Stimulated activated CD8-positive, alpha-beta memory T cell treated with anti-CD3 and anti-CD28 coated beads, Interleukin-12 subunit alpha, Interleukin-12 subunit beta, amount 100 ng/mL, for 4 hours (primary cell): ENCODE data around the gene TESK1.
"Not testable (repeated sequence)": the region's sequence is repeated elsewhere in the genome, so short reads cannot be mapped to it uniquely, and the experiment has no call there.

Source experiments
- DNase-seq: peaks from one replicate; pipeline ENCODE4 v3.0.0-alpha.2; 2020; ENCODE audit warnings: low read depth

Gene TESK1

DNA sequence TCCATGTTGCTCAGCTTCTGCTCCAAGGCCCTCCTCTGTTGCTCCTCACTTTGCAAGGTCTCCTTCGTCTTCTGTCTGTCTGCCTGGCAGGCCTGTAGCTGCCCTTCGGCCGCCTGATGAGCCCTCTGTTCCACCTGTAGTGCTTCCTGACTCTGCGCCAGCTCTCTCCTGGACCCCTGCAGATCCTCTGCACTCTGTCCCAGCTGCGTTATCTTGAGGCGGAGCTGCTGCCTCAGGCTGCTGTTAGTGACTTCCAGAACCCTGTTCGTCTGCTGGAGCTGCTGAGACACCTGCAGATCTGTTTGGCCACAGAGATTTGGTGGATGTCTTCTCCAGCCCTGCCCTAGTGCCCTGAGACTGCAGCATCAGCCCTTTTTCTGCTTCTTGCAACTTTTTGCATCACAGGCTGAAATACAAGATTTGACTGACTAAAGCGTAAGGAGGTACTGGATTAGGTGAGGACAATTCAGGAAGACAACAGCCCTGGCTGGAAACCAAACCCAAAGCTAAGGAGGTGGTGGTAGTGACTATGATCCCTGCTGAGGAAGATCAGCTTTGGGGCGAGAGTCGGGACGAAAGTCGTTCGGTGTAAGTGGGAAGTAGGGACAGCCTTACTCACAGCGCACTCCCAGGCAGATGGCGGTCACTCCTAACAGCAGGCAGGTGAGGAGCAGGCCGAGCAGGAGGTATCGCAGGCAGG lies 11.1 kb downstream of the TESK1 start:
- no peak for DNase-seq

DNA sequence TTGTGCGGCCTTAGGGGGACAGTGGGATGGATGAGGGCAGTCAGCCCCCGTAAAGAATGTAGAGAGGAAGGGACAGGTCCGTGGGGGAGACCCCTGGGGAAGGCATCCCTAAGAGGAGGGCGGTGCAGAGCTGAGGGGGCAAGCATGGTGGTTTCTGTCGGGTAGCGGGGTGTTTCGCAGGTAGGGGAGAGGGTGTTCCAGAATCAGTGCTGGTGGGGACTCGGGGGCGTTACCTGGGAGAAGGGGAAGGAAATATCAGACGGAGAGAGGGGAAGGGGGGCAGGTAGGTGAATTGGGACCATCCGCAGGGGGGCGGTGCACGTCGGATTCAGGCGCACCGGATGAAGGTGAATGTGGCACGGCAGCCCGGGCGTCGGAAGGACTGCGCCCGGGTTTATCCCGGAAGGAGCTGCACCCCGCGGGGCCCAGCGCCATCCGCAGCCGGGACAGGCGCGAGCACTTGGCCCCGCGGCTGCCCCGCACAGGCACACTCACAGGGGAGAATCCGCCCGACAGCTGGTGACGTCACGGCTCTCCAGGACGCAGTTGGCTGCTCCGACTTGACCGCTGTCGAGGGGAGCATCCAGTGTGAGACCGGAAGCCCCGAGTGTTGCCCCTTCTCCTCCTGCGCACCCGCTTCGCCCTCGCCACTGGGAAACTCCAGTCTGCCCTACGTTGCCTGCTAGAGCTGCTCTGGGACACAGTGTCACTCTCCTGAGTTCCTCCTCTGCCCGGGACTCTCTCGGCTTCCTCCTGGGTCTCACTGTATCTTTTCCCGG lies 11.8 kb downstream of the TESK1 start:
- peak; percentile 56 for DNase-seq

DNA sequence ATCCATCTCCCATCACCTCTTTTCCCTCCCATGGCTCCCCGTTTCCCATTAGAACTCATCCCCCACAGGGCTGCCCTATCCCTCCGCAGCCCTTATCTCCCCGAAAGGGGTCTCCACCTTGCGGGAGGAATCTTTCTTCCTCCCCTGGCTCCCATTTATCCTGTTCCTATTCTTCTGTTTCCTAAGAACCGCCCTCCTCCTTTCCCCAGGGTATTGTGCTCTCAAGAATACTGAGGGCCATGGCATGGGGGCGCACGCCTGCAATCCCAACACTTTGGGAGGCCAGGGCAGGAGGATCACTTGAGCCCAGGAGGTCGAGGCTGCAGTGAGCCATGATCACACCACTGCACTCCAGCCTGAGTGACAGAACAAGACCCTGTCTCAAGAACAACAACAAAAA lies 12.5 kb downstream of the TESK1 start:
- DNase-seq, result no peak

DNA sequence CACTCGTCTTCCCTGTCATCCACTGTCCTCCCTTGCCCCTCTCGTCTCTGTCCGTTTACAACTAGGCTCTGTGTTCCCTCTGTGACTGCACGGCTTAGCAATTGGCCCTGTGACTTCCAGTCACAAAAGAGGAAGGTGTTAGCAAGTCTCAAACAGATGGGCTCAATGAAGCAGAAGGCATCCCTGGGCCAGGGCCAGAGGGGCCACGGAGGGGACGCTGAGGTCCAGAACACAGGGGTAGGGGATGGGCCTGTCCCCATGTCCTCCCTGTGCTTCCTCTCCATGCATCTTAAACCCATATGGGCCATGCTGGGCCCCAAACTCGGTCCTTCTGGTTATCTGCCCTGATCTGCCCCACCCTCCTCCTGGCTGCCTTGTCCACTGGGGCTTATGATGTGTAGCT lies 13.3 kb downstream of the TESK1 start, which contains the start of gene CD72:
Gene CD72, minus strand, starts transcription at position 89 of the 403 bp plus-strand sequence. CDS start 110 bp downstream, outside the sequence.
- DNase-seq, result no peak

- peak; percentile 29 for DNase-seq
Measured at GRCh38 chr9:35618854-35619799, 14.1 kb downstream of the TESK1 start.

DNA sequence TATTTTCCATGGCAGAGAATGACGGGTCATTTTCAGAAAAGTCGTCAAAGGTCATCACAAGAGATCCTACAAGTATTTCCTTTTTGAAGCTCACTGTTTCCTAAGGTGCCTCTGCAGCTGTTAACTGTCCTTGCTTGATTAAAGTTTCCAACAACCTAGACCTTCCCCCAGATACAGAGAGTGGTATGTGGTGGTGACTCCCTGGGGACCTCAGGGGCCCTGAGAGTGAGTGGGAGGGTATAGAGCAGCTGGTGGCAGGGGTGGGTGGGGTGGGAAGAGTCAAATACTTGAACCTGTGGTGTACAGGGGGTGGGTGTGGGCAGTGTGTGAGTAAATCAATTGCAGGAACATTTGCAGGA lies 14.7 kb downstream of the TESK1 start:
- DNase-seq, result no peak

- no peak for DNase-seq
Measured at GRCh38 chr9:35627575-35627974, 22.5 kb downstream of the TESK1 start.

GRCh38 chr9:35628389-35628991 lies 23.4 kb downstream of the TESK1 start:
- no peak for DNase-seq

DNA sequence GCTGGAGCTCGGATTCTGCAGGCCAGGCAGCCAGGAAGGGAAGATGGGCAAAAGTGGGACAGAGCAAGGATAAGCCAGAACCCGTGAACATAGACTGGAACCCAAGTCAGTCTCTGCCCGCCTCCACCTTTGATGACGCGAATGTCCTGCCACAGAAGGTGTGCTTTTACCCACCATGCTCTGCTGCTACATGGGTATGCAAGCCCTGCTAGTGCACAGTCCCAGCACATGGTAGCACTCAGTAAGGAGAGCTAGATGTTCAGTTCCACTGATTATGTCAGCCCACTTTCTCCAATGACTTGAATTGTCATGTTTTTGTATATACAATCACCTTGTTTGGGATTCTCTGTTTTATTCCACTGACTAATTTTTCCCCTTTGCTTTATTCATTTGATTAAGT lies 24.5 kb downstream of the TESK1 start:
- DNase-seq, result no peak

DNA sequence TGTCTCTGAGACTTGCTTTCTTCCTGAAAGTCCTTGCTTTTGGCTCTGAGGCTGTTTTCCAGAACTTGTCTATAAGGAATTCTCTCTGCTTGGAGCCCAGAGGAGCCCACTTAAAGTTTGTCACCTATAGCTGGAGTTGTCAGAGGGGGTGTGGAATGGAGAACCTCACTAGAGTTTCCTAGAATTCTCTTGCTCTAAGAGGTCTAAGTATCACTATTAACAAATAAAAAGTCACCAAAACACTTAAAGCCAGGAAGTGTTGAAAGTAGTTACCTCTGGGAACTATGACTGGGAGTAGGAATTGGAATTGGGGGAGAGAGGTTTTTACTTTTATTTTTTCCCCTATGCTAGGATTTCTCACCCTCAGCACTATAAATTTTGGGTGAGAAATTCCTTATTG lies 30.7 kb downstream of the TESK1 start:
- no peak for DNase-seq

GRCh38 chr9:35636135-35636876 lies 31.2 kb downstream of the TESK1 start:
- DNase-seq, result no peak

GRCh38 chr9:35636877-35637246 lies 31.8 kb downstream of the TESK1 start:
- not testable (repeated sequence) for DNase-seq

DNA sequence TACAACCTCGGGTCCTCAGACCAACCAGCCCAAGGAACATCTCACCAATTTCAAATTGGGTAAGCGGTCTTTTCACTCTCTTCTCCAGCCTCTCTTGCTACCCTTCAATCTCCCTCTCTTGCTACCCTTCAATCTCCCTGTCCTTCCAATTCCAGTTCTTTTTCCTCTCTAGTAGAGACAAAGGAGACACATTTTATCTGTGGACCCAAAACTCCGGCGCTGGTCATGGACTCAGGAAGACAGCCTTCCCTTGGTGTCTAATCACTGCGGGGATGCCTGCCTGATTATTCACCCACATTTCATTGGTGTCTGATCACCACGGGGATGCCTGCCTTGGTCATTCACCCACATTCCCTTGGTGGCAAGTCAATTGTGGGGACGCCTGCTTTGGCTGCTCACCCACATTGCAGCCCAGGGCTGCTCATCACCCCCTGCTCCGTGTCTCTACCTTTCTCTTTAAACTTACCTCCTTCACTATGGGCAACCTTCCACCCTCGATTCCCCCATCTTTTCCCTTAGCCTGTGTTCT lies 32.4 kb downstream of the TESK1 start:
- not testable (repeated sequence) for DNase-seq

- DNase-seq, result not testable (repeated sequence)
Measured at GRCh38 chr9:35638751-35639150, 33.7 kb downstream of the TESK1 start.

GRCh38 chr9:35639225-35639624 lies 34.2 kb downstream of the TESK1 start:
- not testable (repeated sequence) for DNase-seq

DNA sequence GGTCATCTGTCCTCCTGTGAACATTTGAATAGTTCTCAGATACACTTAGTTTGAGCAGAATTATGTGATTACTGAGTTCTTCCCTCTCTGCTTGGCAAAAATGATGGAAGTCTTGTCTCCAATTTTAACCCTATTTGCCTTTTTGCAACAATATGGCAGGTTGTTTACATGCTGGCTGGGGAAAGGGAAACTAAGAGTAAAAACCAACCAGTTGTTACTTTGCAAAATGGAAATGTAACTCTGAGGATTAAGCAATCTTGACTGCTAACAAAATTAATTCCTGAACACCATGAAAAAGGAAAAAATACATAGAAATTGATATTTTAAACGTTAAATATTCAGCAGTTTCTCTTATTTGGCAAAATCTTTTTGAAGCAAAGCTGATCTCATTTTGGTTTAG lies 34.6 kb downstream of the TESK1 start:
- no peak for DNase-seq

GRCh38 chr9:35640431-35640830 lies 35.4 kb downstream of the TESK1 start:
- not testable (repeated sequence) for DNase-seq

- DNase-seq, result not testable (repeated sequence)
Measured at GRCh38 chr9:35641478-35641877, 36.4 kb downstream of the TESK1 start.

DNA sequence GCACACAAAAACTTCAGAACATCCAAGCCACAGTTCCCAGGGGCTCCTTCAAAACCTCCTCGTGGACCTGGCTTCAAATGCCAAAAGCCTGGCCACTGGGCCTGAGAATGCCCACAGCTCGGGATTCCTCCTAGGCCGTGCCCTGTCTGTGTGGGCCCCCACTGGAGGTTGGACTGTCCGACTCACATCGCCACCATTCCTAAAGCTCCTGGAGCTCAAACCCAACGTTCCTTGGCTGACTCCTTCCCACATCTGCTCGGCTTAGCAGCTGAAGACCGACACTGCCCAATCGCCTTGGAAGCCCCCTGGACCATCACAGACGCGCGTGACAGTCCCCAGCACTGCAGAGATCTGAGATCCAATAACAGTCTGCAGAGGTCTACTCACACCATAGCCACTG lies 38.0 kb downstream of the TESK1 start:
- no peak for DNase-seq

- DNase-seq, result not testable (repeated sequence)
Measured at GRCh38 chr9:35645736-35646135, 40.7 kb downstream of the TESK1 start.

- no peak for DNase-seq
Measured at GRCh38 chr9:35646153-35646532, 41.1 kb downstream of the TESK1 start.
